AG04450 (cell line): ENCODE results near the gene LZIC. TPM values are rescaled to one million over a fixed set of nuclear protein-coding genes. Genes with fewer than 3 reads are reported as not detected.
A peak's percentile ranks its signal among the peaks of the same experiment; 100 is the strongest.

Source experiments
- CTCF ChIA-PET: fragments of 300-600, 350-600 bp; formaldehyde crosslinking; extraction: SDS; loops from one replicate; lab custom pipeline; 2022; ENCODE audit warnings: antibody characterized with exemption, inconsistent platforms; lab: Charles Lee
- POLR2A ChIA-PET: fragments of 350-600 bp; formaldehyde crosslinking; extraction: SDS; loops from one replicate; lab custom pipeline; 2021; ENCODE audit warnings: antibody characterized with exemption, inconsistent platforms; lab: Yijun Ruan, JAX
- DNase-seq: peaks from one replicate; pipeline ENCODE4 v3.0.0-alpha.2; 2011; ENCODE audit warnings: low read depth, low spot score
- H3K27ac ChIP-seq: one replicate; pipeline ENCODE4 v1.5.1; 2012; ENCODE audit warnings: low read depth, low read length, control low read depth
- H3K27me3 ChIP-seq: one replicate; pipeline ENCODE4 v1.6.0; 2012; ENCODE audit warnings: low read length; ENCODE audit not compliant: control insufficient read depth, insufficient read depth
- H3K4me3 ChIP-seq: 2 replicates; pipeline ENCODE4 v1.5.1; 2011; ENCODE audit warnings: mild to moderate bottlenecking, low read depth, low read length, control low read depth
- H3K9me3 ChIP-seq: 2 replicates; pipeline ENCODE4 v1.5.1; 2012; ENCODE audit warnings: low read length; ENCODE audit not compliant: control insufficient read depth, insufficient read depth
- polyA plus RNA-seq: library from polyadenylated mRNA; depleted of rRNA; stranded (reverse); fragments of >200 nt; gene quantifications from 2 replicates; pipeline ENCODE4 v1.2.3, GENCODE V29; 2011
- TF ChIP-seq, protein P1 (sequence below): IDR thresholded peaks from 2 replicates; pipeline ENCODE4 v1.5.1; 2011; ENCODE audit warnings: low read depth, low read length, control low read depth, inconsistent platforms

The LZIC gene
- polyA plus RNA-seq, 1 experiment = 29.7 TPM

- H3K27me3 ChIP-seq = no peaks in the 10 kb centered on the region
- DNase-seq = no peak
- no peak overlapping the region for H3K4me3 ChIP-seq
- ChIA-PET CTCF (no interaction called here), POLR2A (no interaction called here)
- TF ChIP-seq, protein P1, sequence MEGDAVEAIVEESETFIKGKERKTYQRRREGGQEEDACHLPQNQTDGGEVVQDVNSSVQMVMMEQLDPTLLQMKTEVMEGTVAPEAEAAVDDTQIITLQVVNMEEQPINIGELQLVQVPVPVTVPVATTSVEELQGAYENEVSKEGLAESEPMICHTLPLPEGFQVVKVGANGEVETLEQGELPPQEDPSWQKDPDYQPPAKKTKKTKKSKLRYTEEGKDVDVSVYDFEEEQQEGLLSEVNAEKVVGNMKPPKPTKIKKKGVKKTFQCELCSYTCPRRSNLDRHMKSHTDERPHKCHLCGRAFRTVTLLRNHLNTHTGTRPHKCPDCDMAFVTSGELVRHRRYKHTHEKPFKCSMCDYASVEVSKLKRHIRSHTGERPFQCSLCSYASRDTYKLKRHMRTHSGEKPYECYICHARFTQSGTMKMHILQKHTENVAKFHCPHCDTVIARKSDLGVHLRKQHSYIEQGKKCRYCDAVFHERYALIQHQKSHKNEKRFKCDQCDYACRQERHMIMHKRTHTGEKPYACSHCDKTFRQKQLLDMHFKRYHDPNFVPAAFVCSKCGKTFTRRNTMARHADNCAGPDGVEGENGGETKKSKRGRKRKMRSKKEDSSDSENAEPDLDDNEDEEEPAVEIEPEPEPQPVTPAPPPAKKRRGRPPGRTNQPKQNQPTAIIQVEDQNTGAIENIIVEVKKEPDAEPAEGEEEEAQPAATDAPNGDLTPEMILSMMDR = no peak
- no peak overlapping the region for H3K27ac ChIP-seq
- no peaks in the 10 kb centered on the region for H3K9me3 ChIP-seq
These were observed 3.1 kb upstream of the LZIC start for GRCh38 chr1:9946315-9946714.

DNA sequence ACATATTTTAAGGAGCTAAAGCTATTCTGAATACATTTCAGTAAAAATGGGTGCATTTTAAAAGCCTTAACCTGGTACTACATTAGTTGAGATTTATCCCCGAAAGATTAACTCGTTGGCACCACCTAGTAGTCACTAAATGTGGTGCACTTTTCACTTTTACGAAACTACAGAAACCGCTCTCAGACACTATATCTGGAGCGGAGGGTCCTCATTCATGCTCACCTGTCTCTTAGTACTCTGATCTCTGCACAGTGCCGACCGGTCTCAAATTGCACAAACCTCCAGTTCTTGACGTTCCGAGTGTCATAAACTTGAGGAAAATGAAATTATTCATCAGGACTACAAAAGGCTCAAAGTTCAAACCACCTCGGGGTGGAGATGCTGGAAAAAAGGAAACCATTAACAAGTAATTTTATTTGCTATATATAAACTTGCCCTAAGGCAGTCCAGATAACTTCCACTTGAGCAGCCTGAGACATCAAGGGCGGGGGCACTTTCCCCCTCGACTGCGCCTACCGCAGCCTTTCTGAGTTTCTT, 722 bp downstream of the LZIC start:
- peak; percentile 10 for DNase-seq
- TF ChIP-seq, protein P1 = peak; percentile 72
- Histone ChIP-seq H3K27me3 (no peaks in the 10 kb centered on the region), H3K4me3 (peak overlapping the region; percentile 90), H3K27ac (peak overlapping the region; percentile 90), H3K9me3 (no peaks in the 10 kb centered on the region)
- ChIA-PET CTCF (interaction anchor here (0.6 to 3.7 kb wide), 16 partner anchors 9 to 327 kb away, joined by 3 to 73 read pairs (median 4); partner anchors contain the start of gene KIF1B), POLR2A (interaction anchor here (1.0 to 1.6 kb wide), 3 partner anchors 32 to 71 kb away, joined by 4 to 11 read pairs (median 8); no protein-coding TSS in a partner anchor)

GRCh38 chr1:9929431-9930385, 13.5 kb downstream of the LZIC start:
- Histone ChIP-seq H3K4me3 (no peak overlapping the region), H3K27me3 (no peaks in the 10 kb centered on the region), H3K27ac (no peak overlapping the region), H3K9me3 (no peaks in the 10 kb centered on the region)
- DNase-seq = no peak
- TF ChIP-seq, protein P1 = no peak
- POLR2A ChIA-PET = no interaction called here
- CTCF ChIA-PET = interaction anchor here (0.7 to 1.1 kb wide), 2 partner anchors 55 to 64 kb away, joined by 3 read pairs; no protein-coding TSS in a partner anchor

DNA sequence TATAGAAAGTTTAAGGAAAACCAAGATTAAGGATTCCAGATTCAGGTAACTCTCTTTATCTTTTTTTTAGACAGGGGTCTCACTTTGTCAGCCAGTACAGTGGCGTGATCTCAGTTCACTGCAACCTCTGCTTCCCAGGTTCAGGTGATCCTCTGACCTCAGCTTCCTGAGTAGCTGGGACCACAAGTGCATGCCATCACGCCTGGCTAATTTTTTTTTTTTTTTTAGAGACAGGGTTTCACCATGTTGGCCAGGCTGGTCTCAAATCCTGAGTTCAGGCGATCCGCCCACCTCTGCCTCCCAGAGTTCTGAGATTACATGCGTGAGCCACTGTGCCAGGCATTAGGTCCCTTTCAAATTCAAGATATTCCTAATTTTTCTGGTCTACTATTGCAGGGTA, 15.9 kb downstream of the LZIC start:
- ChIA-PET POLR2A (interaction anchor here (0.7 kb wide), 1 partner anchor 217 kb away, joined by 6 read pairs; no protein-coding TSS in a partner anchor), CTCF (interaction anchor here (0.5 kb wide), 1 partner anchor 24 kb away, joined by 7 read pairs; no protein-coding TSS in a partner anchor)
- H3K27me3 ChIP-seq = no peaks in the 10 kb centered on the region
- no peaks in the 10 kb centered on the region for H3K9me3 ChIP-seq
- DNase-seq = no peak
- H3K4me3 ChIP-seq = no peak overlapping the region
- no peak overlapping the region for H3K27ac ChIP-seq
- TF ChIP-seq, protein P1 = no peak
